ENCODE data around the gene RUNX1.

Gene RUNX1

GRCh38 chr21:34838956-34839820 is 209.9 kb downstream of the RUNX1 start:
- no peak for DNase-seq

DNA sequence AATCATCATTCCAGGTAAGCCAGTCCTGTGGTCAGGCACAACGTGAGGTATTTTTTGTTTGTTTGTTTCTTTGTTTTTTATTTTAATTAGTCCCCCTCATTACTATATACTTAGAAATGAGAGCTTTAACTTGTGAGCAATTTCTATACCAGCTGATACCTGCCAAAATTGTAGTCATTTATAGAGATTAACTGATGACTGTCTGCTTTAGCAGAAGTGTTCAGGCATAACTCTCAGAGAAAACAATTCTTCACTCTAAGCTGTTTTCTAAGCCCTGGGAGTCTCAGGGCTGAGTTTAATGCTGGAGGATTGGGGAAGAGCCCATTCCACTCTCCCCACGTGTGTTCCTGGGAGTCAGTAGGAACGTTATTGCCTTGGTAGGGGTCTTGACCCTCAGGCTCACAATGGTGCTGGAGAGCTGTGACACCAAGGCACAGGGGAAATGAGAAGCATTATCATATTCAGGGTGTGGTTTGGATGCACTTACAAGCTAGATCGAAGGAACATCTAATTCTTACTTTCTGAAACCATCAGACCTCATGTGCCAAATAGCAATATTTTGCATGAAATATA is 212.1 kb downstream of the RUNX1 start:
- DNase-seq: no peak

GRCh38 chr21:34836103-34836932 is 212.8 kb downstream of the RUNX1 start:
- DNase-seq: peak; percentile 94

- no peak for DNase-seq
Measured at GRCh38 chr21:34835526-34835925, 213.6 kb downstream of the RUNX1 start.

DNA sequence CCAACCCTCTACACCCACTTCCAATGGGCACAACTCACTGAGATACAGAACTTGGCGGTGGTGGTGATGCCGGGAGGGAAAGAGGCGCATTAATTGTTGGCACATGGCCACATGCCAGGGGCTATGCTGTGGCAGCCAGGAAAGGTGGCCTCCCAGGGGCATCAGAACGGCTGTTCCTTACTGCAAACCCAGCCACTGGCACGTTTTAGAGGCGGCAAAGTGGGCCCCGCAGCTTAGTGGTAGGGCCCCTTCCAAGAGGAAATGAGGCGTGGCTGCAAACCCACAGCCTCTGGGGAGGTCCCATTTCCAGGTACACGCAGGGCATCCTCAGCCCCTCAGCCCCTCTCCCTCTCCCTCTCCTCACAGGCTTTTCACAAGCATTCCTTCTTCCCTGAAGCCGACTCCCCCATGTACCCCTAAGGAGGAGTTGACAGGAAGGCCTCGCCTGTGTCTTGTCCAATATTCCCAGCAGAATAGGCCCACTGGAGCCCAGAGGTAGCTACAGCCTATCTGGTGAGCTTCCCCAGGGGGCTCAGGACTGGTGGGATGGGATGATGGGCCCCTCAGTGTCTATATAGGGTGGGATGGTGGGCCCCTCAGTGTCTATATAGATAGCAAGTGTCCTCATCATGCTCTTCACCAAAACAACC is 214.1 kb downstream of the RUNX1 start:
- no peak for DNase-seq

DNA sequence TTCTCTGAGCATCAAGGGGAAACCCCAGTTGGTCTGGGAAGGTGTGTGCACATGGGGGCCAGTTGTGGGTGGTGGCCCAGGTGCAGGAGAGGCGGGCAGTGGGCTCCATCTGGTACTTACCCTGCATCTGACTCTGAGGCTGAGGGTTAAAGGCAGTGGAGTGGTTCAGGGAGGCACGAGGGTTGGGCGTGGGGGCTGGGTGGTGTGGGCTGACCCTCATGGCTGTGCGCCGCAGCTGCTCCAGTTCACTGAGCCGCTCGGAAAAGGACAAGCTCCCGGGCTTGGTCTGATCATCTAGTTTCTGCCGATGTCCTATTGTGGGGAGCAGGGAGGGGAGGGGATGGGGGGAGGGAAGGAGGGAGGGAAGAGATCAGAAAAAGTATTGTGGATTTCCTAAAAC is 214.8 kb downstream of the RUNX1 start:
- DNase-seq: no peak

DNA sequence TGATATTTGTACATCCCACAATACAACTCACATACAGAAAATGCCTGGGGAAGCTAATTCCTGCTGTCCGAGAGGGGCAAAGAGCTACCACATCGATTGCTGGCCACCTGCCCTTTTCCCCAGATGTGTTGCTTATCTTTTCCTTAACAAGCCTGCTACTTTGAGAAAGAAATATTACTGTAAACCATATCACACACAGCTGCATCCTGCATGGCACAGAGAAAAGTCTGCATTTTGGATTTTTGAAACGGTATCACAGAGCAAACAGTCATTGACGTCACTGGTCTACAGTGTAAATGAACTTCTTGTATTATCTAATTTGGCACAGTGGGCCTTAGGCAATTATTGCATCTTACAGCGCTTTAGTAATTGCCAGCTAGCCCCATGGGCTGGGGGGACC is 215.6 kb downstream of the RUNX1 start:
- no peak for DNase-seq

- no peak for DNase-seq
Measured at GRCh38 chr21:34830386-34831170, 218.5 kb downstream of the RUNX1 start.

- no peak for DNase-seq
Measured at GRCh38 chr21:34827445-34828235, 221.5 kb downstream of the RUNX1 start.

DNA sequence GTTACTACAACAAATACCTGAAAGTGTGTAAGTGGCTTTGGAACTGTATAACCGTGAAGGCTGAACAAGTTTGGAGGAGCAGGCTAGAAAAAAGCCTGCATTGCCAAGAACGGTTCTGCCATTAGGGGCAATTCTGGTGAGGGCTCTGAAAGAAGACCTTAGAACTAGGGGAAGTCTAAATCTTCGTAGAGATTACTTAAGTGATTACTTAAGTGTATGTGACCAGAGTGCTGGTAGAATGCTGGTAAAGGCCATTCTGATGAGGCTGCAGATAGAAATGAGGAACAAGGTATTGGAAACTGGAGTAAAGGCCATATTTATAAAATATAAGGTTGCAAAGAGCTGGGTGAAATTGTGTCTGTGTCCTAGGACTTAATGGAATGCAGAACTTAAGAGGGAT is 222.3 kb downstream of the RUNX1 start:
- DNase-seq: no peak

GRCh38 chr21:34825948-34826548 is 223.1 kb downstream of the RUNX1 start:
- no peak for DNase-seq

DNA sequence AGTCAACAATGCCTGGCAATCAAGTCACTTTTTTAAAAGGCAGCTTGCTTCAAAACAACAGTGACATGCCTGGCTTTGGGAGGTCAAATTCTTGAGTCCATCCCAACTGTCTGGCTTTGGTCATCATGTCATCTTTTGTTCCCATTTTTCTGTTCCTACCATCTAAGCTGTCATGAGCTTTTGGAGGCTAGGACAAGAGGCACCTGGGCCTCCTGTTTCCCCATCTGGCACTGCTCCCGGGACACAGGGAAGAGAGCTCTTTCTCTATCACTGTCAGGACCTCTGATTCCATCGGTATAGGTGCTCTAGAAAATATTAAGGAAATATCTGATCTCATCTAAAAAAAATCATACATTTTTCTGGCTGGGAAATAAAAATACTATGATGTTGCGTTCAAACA is 224.0 kb downstream of the RUNX1 start:
- DNase-seq: no peak

DNA sequence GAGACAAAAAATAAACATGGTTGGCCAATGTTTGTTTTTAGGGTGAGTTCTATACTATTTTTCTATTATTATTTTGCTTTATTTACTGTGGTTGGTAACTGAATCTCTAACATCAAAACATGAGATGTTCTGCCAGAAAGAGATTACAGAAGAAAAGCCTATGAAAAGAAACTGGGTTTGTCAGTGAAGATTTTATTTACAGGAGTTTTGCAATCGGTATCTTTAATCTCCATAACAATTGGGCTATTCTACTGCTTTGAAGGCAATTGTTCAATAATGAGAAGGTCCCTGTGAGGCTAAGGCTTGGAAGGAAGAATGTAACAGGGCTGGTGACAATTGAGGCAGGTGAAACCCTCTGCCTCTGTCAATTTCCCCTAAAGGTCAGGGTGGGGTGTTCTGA is 224.8 kb downstream of the RUNX1 start:
- DNase-seq: no peak

- DNase-seq: no peak
Measured at GRCh38 chr21:34822942-34823341, 226.2 kb downstream of the RUNX1 start.

- DNase-seq: no peak
Measured at GRCh38 chr21:34822168-34822567, 226.9 kb downstream of the RUNX1 start.

DNA sequence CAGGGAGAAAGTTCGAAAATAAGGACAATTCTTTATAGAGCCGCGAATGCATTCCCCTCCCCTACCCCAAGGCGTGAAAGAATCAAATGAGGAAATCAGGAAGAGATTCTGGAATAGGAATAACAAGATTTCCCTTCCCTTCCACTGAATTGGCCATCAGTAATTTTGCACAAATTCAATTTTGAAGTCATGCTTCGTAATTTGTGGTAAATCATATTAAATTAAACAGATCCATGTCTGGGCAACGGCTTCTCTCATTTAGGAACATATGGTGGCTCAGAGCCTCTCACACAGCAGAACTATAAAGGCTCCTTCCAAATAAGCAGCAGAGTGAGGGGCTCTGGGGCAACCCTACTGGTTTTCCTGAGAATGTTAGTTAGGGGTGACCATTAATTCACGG is 227.4 kb downstream of the RUNX1 start:
- no peak for DNase-seq

- no peak for DNase-seq
Measured at GRCh38 chr21:34820051-34820450, 229.1 kb downstream of the RUNX1 start.

DNA sequence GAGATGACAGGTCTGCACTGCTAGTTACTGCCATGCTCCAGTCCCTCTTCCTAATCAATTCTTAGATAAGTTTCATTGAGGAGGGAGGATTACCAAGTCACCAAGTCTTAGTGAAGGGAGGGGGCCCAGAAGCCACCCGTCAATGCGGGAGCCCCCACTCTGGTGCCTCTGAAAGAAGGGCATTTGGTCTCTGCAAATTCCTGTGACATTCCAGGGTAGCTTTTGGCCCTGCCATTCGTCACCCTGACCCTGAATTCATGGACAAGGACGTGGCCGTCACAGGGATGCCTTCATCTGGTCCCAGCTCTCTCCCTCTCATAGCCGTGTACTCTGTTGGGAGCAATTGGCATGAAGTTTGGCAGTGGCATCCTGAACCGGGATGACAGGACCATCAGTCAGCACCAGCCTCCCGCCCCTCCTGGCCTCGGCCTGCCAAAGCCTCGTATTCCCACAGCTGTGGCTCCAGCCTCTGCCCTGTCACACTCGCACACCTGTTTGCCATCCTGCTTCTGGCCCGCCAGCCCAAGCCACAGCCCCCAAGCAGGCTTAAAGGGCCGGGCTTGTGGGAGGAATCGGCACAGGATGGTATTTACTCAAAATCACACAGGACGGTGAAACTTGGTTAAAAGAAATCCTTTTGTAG is 229.6 kb downstream of the RUNX1 start:
- DNase-seq: no peak

DNA sequence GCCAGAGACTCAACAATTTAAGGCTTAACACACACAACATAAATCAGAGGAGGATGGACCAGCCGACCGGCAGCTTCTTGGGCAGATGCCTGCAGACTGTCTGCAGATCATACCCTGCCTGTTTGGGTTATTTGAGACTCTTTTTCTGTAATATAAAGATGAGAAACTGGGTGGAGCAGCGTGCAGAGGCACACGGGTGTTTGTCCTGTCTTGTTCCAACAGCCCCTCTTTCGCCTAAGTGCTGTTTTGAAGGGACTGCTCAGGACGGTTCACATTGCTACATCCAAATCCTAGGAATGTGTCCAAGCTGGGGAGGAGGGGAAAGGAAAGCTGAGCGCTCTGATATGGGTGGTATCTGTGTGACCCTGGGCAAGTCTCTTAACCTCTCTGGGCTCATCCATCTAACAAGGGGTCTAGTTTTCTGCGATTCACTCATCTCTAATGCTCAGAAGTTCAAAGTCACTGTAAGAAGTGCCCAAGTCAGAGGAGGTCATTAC is 230.4 kb downstream of the RUNX1 start:
- no peak for DNase-seq

Measured in NCI-H226 (cell line).